SH-SY5Y (cell line): Measurements from ENCODE around the gene CD8B.
A peak's percentile ranks its signal among the peaks of the same experiment; 100 is the strongest.

ENCODE experiments used
- GATA2 ChIP-seq: IDR thresholded peaks from 2 replicates; pipeline ENCODE4 v1.6.1; 2011; ENCODE audit warnings: mild to moderate bottlenecking, low read depth, low read length
- GATA3 ChIP-seq: IDR thresholded peaks from 2 replicates; pipeline ENCODE4 v1.6.1; 2011; ENCODE audit warnings: low read depth, mild to moderate bottlenecking, low read length, moderate library complexity

The CD8B gene

GRCh38 chr2:86809481-86810121 lies 52.1 kb downstream of the CD8B start:
- TF ChIP-seq GATA2 (no peak), GATA3 (no peak)

- TF ChIP-seq GATA3 (no peak), GATA2 (peak; percentile 86)
Observed at GRCh38 chr2:86808315-86809161, 53.1 kb downstream of the CD8B start.

- TF ChIP-seq GATA3 (no peak), GATA2 (no peak)
Observed at GRCh38 chr2:86807468-86808275, 54.0 kb downstream of the CD8B start.

- no peak for TF ChIP-seq GATA3
- TF ChIP-seq GATA2, result no peak
Observed at GRCh38 chr2:86807133-86807467, 54.6 kb downstream of the CD8B start.

GRCh38 chr2:86806059-86806857 lies 55.4 kb downstream of the CD8B start:
- no peak for TF ChIP-seq GATA2

- no peak for TF ChIP-seq GATA2
- TF ChIP-seq GATA3, result no peak
Observed at GRCh38 chr2:86800856-86801567, 60.7 kb downstream of the CD8B start.

- TF ChIP-seq GATA2 (no peak), GATA3 (no peak)
Observed at GRCh38 chr2:86794861-86795260, 66.8 kb downstream of the CD8B start.

- TF ChIP-seq GATA3 (no peak), GATA2 (no peak)
Observed at GRCh38 chr2:86793752-86794151, 67.9 kb downstream of the CD8B start.

- TF ChIP-seq GATA2, result no peak
- no peak for TF ChIP-seq GATA3
Observed at GRCh38 chr2:86791573-86791972, 70.1 kb downstream of the CD8B start.

GRCh38 chr2:86790676-86791572 lies 70.8 kb downstream of the CD8B start, which contains the start of gene CD8A:
Gene CD8A (minus strand): TSS chr2:86790913. CDS start chr2:86790825, 88 bp downstream.
- TF ChIP-seq GATA2, result no peak
- no peak for TF ChIP-seq GATA3

- TF ChIP-seq GATA2, result no peak
- TF ChIP-seq GATA3, result no peak
Observed at GRCh38 chr2:86790134-86790675, 71.5 kb downstream of the CD8B start.

GRCh38 chr2:86789687-86790133 lies 72.0 kb downstream of the CD8B start:
- TF ChIP-seq GATA3 (no peak), GATA2 (no peak)
